GM20431 (cell line): ENCODE results near the gene DENND4B.
"Not testable (repeated sequence)": the region's sequence is repeated elsewhere in the genome, so short reads cannot be mapped to it uniquely, and the experiment has no call there.

Source experiments
- in situ Hi-C: fragments of 300-500 bp; cut with MseI, MboI; formaldehyde crosslinking; loops from one replicate; pipeline ENCODE4 v1.15.0; 2020; ENCODE audit warnings: low sequenced_read_pairs; ENCODE audit not compliant: unreplicated experiment

Gene DENND4B

DNA sequence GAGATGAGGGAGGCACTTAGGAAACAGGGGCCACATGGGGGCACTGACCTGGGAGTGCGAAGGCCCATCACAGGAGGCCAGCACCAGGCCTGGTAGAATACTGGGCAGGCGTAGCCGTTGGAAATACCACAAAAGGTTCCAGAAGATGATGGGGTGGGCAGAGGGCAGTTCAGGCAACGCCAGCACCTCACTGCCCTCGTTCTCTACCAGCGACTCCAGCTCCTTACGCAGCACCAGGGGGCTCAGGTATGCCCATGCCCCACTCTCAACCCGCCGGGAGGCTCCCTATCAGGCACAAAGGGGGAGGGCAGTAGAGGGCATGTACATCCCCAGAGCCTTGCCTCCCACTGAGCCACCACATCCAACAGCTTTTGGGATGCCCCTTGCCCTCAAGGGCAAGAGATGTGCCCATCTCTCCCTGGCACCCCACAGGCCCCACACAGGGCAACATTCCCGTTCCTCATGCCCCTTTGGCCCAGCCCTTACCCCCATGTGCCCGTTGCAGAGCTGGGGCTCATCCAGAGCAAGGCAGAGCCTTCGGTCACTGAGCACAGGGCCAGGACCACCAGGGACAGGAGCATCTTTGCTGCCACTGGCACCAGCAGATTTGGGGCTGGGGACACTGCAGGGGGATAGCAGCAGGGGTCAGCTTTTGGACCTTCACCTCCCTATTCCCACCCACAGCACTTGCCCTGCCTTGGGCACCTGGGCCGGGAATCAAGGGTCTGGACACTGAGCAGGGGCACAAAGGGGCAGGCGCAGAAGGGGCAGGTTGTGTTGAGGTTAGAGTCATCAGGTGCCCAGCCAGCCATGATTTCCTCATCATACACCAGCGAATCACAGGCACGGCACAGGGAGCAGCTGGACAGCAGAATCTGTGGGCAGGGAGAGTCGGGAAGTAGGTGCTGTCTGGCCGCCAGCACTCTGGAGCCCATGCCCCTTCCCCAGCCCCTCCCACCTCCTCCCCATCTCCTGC lies 14.1 kb downstream of the DENND4B start:
- in situ Hi-C loops, result no loop called here

- in situ Hi-C loops, result loop anchor here (10.0 kb wide), 1 partner anchor 105 kb away; no protein-coding TSS in a partner anchor
These were observed 16.3 kb downstream of the DENND4B start for GRCh38 chr1:153929981-153930948.

DNA sequence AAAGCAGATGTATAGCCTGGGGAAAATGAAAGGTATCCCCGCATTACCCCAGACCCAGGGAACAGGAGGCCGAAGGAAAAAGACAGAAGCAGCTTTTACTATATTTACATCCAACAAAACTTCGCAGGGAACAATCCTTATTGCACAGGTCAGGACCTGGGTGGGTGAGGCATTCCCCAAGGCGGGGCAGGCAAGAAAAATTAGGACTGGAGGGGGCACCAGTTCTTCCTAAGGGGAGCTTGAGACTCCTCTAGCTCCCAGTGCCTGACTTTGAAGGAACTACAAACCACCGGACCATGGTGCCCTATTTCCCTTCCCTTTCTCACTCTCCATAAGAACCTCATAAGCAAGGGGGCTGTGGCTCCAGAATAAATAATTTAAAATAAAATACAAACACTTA lies 17.1 kb downstream of the DENND4B start:
- in situ Hi-C loops, result loop anchor here (10.0 kb wide), 1 partner anchor 105 kb away; no protein-coding TSS in a partner anchor

- in situ Hi-C loops, result loop anchor here (10.0 kb wide), 1 partner anchor 104 kb away; no protein-coding TSS in a partner anchor
These were observed 17.7 kb downstream of the DENND4B start for GRCh38 chr1:153928791-153929341.

DNA sequence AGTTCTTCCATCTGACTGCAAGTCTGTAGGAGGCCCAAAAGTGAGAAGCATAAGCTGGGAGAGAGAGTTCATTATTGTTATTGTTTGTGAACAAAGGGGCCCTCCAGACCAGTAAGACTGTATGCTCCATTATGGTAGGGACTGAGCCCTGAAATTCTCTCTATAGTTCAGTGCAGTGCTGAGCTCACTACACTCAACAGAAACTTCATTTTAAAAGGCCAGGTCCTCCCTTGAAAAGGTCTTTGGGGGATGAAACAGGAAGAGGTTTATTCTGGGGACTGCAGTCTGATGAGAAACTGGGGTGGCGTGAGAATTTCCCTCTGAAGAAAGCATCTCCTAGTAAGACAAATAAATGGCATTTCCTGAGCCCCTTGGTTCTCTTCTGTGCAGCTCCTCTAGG lies 18.3 kb downstream of the DENND4B start:
- in situ Hi-C loops, result loop anchor here (10.0 kb wide), 1 partner anchor 103 kb away; no protein-coding TSS in a partner anchor

DNA sequence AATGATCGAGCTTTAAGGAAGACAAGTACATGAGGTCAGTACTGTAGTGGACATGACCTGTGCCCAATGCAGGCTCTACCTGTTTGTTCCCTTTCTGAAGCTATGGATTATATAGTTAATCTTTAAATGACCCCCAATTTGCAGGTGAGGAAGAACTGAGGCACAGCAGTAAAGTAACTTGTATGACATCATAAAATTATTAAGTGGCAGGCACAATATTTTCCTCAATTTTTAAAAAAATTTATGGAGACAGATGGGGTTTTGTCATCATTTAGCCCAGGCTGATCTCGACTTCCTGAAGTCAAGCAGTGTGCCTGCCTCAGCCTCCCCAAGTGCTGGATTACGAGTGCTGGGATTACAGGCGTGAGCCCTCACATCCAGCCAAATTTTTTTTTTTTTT lies 20.1 kb downstream of the DENND4B start:
- in situ Hi-C loops, result loop anchor here (10.0 kb wide), 1 partner anchor 102 kb away; no protein-coding TSS in a partner anchor

- in situ Hi-C loops, result loop anchor here (10.0 kb wide), 1 partner anchor 98 kb away; no protein-coding TSS in a partner anchor
These were observed 23.3 kb downstream of the DENND4B start, which contains the start of gene GATAD2B for GRCh38 chr1:153922972-153923925. Gene GATAD2B, minus strand, starts transcription at chr1:153922972. Its CDS starts 94,625 bp downstream, at chr1:153828347.

DNA sequence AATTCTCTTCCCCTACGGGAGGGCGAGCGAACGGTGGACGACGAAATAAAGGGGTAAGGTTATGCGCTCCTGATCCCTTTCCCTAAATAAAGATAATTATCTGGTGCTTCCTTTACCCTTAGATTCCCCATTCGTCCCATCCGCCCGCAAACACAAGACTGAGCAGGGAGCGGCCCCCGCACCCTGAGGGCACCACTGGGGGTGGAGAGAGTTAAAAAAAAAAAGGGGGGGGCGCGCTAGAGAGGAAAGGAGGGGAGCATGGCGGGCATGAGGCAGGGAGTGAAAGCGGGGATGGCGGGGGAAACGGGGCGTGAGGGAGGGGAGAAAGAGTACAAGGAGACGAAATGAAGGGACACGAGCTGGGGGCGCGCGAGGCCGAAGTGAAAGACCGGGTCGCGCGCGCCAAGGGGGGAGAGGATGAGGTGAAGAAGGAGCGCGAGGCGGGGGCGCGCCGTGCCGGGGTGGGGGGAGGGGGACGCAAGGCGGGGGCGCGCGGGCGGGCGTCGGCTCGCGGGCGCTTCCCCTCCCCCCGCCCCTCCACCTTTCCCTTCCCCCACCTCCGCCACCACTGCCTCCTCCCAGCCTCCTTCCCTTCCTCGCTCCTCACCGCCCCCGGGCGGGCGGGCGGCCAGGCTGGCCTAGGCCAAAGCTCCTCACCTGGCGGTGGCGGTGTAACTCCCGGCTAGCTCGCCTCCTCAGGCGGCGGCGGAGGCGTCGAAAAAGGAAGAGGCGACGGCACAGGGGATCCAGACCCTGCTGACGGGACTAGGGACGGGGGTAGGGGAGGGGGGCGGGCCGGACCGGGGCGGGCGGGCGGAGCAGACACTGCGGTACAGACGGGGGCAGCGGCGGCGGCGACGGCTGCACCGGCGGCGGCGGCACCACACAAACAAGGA lies 24.2 kb downstream of the DENND4B start:
- in situ Hi-C loops, result loop anchor here (10.0 kb wide), 1 partner anchor 98 kb away; no protein-coding TSS in a partner anchor

GRCh38 chr1:153921803-153922075 lies 24.8 kb downstream of the DENND4B start:
- in situ Hi-C loops, result loop anchor here (10.0 kb wide), 1 partner anchor 97 kb away; no protein-coding TSS in a partner anchor

DNA sequence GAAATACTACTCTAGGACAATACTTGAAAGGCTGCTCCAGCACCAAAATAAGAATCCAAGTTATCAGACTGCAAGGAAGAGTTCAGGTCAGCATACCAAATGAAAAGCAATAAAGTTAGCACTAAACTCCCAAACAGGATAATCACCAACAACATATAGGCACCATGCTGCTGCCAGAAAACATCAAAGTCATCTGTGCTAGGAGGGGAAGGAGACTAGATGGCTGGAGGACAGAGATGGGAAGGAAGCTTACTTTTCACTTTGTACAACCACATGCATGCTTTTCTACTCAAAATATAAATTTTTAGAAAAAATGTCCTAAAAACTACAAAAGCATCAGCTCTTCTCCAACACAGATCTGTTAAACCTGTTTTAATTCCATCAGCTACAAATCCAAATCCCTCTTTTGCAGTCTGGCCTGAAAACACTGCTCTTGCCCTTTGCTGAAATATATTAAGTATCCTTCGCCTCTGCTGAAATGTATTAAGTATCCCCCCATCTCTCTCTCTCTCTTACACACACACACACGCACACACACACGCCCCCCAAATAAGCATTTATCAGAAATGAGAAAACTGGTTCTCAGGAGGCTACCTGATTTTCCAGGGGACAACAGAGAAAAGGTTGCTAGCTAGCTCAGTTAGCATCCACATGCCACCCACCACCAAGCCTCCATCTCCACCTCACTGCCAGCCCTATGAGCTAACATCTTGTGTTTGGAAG lies 25.3 kb downstream of the DENND4B start:
- in situ Hi-C loops, result loop anchor here (10.0 kb wide), 1 partner anchor 96 kb away; no protein-coding TSS in a partner anchor

GRCh38 chr1:153919876-153920852 lies 26.4 kb downstream of the DENND4B start:
- in situ Hi-C loops, result loop anchor here (10.0 kb wide), 1 partner anchor 95 kb away; no protein-coding TSS in a partner anchor

GRCh38 chr1:153916297-153916696 lies 30.2 kb downstream of the DENND4B start:
- in situ Hi-C loops, result no loop called here

- in situ Hi-C loops, result no loop called here
These were observed 34.2 kb downstream of the DENND4B start for GRCh38 chr1:153912349-153912748.

- in situ Hi-C loops, result not testable (repeated sequence)
These were observed 36.0 kb downstream of the DENND4B start for GRCh38 chr1:153910560-153910959.

DNA sequence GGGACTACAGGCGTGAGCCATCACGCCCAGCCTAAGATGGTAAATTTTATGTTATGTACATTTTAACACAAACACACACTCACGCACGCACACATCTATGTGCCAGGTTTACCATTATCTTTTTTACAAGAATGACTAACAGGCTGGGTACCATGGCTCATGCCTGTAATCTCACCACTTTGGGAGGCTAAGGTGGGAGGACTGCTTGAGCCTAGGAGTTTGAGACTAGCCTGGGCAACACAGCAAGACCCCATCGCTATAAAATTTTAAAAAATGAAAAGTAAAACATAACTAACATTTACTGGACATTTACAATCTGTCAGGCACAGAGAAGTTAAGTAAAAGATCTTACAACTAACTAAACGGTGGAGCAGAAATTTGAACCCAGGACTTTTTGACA lies 38.4 kb downstream of the DENND4B start:
- in situ Hi-C loops, result no loop called here

DNA sequence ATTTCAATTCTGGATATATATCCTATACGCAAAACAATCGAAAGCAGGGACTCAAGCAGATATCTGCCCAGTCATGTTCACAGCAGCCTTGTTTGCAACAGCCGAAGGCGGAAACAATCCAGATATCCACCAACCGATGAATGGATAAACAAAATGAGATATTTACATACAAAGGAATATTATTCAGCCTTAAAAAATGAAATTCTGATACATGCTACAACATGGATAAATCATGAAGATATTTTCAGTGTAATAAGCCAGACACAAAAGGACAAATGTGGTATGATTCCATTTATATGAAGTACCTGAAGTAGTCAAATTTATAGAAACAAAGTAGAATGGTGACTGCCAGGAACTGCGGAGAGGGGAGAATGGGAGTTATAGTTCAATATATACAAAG lies 39.4 kb downstream of the DENND4B start:
- in situ Hi-C loops, result no loop called here
